GM12874 (cell line): ENCODE results near the gene MMP13.

Experiments used
- CTCF ChIP-seq: IDR thresholded peaks from 2 replicates; pipeline ENCODE4 v1.5.1; 2011; ENCODE audit warnings: low read depth, mild to moderate bottlenecking, control low read depth, low read length, moderate library complexity; ENCODE audit not compliant: insufficient read depth

MMP13 gene

GRCh38 chr11:102955624-102956023, at the start of gene MMP13:
MMP13 (minus strand) TSS chr11:102955732; CDS start chr11:102955705, 27 bp downstream.
- TF ChIP-seq CTCF, result no peak

GRCh38 chr11:102994105-102994504, 38.6 kb upstream of the MMP13 start:
- no peak for TF ChIP-seq CTCF

GRCh38 chr11:102991776-102992175, 36.2 kb upstream of the MMP13 start:
- TF ChIP-seq CTCF, result no peak

GRCh38 chr11:102990145-102990544, 34.6 kb upstream of the MMP13 start:
- no peak for TF ChIP-seq CTCF

- no peak for TF ChIP-seq CTCF
These were observed 34.0 kb upstream of the MMP13 start for GRCh38 chr11:102989379-102990047.

- no peak for TF ChIP-seq CTCF
These were observed 31.3 kb upstream of the MMP13 start for GRCh38 chr11:102986815-102987214.

- TF ChIP-seq CTCF, result no peak
These were observed 30.3 kb upstream of the MMP13 start for GRCh38 chr11:102985850-102986249.
